GM19240 (cell line): ENCODE measurements around the gene TTC28.
A peak's percentile ranks its signal among the peaks of the same experiment; 100 is the strongest.

Source experiments
- DNase-seq: peaks from one replicate; pipeline ENCODE4 v3.0.0; 2011; ENCODE audit warnings: low spot score; ENCODE audit not compliant: insufficient read length

TTC28 gene

DNA sequence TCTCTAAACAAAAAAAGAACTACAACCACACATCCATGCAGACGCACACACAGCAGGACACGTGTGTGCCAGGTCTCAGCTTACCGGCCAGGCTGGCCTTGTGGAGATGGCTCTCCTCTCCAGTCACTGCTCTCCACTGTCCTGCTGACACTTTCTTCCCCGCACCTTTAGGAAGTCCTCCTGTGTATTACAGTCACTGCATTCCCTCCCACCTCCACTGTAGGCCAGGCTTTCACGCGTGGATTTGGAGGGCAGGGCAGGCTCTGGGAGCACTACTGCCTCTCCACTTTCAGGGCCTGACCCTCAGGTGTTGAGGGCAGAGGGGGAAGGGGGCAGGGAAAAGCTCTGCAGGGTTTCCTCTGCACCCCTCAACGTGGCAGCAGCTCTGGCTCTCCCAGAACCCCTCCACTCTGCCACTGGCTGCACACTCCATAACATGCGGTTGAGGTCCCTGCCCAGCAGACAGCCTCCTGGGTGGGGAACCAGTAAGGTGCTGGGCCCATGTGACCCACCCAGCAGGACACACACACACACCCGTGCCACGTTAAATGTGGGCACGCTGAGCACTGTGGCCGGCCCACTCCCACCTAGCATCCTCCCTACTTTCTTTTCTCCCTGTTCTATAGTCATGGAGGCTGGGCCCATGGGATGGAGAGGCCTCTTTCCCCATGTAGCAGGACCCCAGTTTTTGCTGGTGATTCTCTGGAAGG, 653.6 kb downstream of the TTC28 start:
- no peak for DNase-seq

DNA sequence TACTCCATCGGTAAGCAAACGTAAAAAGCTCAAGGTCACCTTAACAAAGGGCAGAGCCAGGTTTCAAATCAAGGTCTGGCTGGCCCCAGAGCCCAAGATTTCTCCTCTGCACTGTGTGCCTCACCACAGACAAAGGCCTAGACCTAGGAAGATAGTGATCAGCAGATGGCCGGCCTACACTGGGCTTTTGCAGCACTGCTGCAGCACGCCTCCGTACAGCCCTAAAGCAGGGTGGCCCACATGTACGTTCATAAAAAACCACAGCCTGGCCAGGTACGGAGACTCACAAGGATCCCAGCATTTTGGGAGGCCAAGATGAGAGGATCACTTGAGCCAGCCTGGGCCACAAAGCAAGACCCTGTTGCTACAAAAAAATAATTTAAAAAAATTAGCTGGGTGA, 654.3 kb downstream of the TTC28 start:
- no peak for DNase-seq

DNA sequence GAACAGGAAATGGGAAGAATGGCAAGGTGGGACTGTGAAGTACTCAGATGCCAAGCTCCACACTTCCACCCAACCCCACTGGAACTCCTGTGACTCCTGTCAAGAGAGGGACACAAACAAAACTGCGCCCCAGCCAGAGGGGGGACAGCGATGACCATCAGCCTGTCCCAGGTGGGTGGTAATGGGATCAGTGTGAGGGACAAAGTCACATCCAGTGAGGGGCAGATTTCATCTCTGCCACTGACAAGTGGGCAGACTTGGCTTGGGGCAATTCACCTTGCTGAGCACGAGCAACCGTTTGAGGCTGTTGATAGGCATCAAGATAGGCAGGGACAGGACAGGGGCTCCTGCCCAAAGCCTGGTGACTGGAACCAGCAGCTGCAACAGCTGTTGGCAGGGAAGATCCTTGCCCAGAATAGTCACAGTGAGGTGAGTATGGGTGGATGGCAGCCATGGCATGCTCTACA, 655.2 kb downstream of the TTC28 start:
- DNase-seq = no peak

DNA sequence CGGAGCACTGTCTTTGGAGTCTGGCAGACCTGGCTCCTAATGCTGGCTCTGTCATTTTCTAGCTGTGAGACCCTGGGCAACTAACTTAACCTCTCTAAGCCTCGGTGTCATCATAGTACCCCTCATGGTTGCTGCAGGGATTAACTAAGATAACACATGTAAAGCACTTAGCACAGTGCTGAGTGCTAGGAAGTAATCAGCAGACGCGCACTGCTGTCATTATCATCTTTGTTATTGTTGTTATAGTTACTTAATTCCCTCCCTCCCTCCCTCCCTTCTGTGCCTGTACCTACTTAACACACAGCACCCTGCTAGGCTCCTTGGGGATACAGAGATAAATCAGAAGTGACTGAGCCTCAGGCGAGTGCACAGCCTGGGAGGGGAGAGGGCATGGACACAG, 655.9 kb downstream of the TTC28 start:
- DNase-seq = no peak

DNA sequence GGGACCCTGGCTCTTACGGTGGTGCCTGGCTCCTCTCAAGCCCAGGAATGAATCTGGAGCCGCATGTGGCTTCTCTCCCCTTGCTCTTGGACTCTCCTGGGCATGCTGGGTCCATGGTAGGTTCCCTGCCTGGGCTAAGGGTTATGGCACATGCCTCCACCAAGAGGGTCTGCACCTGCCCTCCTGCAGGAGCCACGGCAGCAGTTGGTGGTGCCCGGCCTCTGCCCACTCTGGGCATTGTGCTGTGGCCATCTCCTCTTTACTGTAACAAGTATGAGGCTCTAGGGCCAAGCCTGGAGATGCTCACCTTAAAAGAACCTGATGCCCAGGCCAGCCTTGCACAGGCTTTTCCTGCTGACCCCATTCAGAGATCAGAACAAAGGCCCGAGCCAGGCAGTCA, 656.6 kb downstream of the TTC28 start:
- no peak for DNase-seq

DNA sequence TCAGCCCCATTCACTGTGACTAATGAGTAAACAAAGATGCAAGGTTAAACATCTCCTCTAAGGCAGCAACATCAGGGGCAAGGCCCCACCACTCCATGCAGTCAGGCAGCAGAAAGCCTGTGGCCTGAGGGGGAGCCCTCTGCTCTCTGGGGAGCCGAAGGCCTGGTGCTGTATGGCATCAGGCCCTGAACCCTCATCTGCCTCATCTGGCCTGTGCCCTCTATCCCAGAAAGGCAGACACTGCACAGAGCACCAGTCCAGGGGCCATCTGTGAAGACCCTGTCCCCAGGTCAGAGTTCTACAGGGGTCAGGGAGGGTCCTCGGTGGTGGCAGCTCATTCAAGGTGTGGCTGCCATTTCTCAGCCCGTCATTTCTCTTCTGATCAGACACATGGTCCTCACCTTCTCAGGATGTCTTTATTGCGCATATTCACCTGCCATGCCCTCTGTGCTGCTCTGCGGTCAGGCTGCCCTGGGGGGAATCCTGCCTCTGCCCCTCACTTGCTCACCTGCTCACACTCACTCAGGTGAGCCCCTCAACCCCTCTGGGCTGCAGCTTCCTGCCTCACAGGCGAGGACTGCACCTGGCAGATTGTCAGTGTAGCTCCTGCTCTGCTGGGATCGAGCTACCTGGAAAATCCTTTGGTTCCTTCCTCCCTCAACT, 657.5 kb downstream of the TTC28 start:
- DNase-seq = no peak

DNA sequence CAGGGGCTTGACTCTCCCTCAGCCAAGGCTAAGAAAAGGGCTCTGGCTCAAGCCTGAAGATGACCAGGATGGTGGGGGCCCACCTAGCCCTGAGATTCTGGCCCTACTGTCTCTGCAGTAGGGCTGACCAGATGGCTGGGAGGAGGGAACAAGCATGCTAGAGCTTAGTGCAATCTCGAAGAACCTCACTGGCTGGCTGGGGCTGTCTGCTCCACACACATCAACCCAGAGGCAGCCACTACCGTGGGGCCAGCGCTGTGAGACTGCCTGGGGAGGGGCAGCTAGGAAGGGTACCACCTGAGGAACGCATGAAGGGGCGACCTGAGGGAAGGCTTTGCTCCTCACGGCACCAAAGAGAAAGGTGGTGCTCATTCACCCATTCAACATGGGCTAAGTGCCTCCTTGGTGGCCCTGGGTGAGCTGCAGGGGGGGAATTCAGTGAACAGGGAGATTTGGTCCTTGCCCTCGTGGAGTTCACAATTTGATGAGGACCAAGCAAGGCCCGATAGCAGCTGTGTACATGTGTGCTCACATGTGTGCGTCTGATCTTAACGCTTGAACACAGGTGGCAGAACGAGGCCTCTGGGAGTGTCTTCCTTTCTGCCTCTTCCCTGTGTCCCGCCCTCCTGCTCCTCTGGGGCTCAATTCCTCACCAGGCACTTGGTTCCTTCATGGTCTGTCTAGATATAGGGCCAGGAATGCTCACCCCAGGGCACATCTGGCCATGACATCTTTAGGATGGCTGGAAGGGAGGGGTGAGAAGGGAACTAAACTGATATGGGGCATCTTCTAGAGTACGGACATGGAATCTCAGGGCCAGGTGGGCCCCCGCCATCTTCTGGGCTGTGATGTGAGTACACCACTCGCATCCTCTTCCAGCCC, 658.3 kb downstream of the TTC28 start:
- no peak for DNase-seq

DNA sequence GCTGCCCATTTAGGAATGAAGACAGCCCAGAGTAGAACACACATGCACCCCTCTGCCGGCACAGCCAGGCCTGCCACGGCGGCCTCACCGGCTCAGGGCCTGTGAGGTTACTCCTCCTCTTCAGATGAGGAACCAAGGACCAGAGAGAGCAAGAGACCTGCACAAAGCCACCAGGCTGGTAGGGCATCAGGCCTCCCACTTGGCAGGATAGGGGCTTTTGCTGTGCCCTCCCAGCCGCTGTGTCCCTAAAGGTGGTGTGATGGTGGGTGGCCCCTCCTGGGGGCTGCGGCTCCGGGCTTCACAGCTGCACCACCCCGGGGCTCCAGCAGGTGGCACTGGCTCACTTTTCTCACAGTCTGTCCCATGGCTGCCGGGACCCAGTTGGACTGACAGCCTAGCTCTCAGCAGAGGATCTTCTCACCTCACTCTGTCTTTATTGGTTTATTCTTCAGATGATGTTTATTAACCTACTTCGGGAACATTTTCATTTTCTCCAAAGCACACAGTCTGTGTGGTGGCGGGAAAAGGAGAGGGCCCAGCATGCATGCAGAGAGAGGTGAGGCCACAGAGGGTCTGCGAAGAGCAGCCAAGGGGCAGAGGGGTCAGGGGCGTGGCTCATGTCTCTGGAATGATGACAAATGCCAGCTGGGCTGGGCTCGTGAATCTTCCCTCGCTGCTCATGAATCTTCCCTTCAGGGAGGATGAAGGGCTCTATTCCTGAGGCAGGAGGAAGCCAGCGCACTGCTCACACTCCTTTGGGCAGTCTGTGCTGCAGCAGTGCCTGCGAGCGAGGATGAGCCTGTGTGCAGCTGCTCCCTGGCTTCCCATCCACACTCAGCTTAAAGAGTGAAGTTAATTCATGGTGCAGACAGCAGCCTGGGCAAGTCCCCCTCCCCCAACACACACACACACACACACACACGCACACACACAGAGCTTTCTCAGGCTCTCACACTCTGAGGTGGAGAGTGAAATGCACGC, 659.5 kb downstream of the TTC28 start:
- DNase-seq = peak; percentile 64

DNA sequence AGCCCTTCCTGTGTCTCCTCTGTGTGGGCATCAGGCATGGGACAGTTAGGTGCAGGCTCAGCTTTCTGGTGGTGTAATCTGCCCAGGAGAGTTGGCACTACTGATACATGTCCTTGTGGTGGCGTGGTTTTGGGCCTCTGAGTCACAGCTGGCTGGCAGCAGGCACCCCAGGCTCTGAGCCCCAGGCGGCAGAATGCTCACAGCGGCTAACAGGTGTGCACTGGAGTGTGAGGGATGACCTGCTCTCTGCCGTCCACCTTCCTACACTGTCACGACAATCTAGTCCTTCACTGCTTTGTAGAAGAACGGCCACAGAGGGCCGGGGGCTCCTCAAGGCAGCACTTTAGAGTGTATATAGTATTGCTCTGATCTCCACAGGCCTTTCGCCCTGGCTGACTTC, 660.3 kb downstream of the TTC28 start:
- DNase-seq = no peak

DNA sequence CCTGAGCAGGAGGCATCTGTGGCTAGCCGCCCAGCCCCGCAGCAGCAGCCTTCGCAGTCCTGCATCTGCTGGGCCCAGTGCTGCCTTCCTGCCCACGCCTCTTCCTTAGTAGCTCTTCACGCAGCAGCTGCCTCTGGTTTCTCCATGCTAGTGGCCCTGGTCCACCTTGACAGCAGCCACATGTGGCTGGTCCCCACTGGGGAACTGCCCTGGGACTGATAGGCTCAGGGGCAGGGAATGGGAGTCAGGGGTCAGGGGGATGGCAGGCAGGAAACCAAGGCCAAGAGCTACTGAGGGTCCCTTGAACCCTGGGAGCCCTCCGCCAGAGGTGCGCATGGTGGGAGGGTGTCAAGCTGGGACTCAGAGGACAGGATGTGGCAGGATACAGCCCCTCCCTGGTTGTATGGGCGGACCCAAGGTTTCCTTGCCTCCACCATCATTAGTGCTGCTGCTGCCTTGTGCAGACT, 661.1 kb downstream of the TTC28 start:
- DNase-seq = no peak

DNA sequence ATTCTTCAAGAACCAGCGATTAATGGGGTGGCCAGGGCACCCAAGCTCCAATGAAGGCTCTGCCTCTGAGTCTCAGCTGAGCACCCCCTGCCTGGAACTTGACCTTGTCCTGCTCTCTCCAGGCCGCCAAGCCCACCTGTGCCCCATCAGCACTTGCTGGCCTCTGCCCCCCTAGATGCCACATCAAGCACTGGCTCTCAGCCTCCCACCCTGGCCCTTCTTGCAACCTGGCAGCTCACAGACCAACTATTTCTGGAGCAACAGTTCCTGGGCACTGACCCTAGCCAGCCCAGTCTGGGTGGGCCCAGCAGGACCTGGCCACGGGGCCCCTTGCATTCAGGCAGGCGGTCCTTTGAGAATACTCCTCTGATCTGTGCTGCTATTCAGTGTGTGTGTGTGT, 661.8 kb downstream of the TTC28 start:
- DNase-seq = no peak

DNA sequence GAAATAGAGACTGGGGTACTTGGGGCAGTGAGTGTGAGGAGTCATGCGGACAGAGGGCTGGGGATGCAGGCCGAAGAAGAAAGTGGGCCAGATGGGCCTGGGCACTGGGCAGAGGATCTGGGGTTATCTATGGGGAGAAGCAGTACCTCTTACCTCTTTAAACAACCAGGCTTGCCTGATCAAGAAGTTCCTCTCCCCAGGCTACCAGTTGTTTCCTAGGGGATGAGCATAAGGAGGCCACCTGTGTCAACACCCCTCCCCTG, 662.2 kb downstream of the TTC28 start:
- no peak for DNase-seq

DNA sequence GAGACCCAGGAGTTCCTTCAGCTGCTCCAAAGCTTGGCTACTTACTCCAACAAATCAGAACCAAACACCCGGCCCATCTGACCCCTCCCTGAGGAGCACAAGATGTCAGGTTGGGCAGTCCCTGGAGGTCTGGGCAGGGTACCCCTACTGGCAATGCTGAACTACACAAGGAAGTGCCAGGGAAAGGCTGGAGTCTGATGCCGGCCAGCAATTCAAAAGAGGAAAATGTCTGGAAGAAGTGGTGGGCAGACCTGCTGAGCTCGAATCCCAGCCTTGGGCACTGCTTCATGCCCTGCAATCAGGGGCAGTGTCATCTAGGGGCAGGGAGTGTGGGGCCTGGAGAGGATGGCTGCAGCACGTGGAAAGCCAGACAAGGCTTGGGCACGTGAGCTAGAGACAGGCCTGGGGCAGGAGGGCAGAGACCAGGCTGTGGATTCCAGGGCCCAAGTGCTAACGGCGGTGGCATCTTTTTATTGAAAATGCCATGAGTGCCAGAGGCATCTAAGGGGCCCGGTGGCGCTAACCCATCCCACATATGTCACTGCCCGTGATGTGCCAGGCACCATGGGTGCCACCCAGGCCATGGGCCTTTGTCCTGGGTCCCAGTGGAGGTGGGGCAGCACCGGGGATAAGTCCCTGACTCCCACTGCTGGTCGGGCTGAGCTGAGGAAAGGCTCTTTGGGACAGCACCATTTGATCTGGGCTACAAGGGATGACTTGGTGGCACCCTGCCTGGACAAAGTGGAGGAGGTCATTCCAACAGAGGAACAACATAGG, 662.7 kb downstream of the TTC28 start:
- no peak for DNase-seq

DNA sequence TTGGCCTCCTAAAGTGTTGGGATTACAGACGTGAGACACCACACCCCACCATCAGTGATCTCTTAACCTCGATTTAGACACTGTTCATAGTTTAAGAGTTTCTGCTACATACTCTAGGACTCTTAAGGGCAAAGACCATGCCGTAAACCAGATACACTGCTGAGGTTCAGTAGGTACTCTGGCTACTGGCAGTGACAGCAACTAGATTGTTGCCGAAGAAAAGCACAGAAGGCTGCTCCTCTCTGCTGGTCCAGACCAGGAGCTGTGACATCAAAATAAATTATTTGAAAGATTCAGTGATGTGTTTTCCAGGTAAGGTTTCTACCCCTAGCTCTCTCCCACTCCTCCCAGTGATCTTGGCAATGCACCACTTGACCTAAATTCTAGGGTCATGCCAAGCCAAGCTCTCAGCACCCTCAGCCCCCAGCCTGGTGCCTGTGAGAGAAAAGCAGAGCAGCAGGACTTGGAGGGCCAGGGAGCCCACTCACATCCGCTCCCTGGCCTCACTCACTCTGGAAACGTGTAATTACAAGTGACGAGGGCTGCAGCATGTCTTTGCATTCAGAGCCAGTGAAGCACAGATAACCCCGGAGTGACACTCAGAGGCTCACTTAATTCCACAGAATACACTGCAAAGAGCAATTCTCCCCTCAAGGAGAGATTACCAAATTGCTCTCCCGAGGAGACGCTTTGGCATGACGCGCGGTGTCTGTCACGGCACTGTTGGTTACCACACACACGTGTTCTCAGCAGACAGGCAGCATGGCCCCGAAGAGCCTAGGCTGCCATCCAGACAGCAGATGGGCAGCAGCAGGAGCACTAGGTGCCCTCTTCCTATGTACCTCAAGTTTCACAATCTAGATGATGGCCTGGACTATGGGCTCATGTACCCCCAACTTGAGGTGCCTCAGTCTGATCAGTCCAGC, 663.7 kb downstream of the TTC28 start:
- no peak for DNase-seq

DNA sequence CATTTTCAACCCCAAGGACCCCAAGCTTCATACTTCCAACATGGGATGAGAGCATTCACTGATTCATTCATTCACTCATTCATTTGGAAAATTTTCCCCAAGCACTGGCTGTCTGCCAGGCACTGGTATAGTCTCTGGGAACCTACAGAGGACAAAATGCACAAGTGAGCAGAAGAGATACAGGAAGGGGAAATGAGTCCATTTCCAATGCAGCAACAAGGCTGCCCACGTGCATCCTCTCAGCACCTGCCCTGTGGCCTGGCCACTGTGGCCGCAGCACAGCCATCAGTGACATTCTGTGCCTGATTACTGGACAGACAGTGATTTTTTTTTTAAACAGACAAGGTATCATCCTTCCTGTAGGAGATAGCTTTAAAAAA, 664.6 kb downstream of the TTC28 start:
- DNase-seq = no peak

DNA sequence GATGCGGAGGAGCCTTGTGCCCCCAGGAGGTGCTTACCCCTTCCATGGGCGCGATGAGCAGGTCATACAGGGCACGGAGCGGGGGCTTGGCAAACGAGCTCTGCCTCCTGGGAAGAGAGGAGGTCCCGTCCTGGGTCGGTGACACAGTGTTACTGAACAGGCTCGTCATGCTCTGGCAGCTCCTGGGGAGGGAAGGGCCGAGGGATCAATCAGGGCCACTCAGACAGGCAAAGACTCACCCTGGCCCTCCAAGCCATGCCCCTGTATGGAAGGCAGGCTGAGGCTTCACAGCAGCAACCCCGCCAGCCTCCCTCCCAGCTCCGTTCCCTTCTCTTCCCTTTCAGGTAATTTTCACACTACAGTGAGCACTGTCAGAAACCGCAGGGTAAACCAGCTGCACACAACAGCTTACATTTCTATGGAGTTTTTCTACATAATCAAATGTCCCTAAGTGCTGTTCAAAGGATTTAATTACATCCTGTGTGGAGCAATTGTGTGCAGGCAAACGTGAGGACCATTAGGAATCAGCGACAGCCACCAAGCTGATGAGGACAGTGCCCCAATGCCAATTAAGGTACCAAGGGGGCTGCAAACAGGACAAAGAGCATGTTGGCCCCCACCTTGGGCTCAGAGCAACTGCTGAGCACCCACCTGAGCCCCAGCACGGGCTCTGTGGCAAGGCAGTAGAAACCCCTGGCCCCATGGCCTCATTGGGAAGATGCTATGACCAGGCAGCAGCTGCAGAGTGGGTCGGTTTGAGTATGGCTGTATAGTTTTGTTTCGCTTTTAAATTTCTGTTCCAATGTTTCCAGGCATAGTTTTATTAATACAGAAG, 665.2 kb downstream of the TTC28 start:
- no peak for DNase-seq

DNA sequence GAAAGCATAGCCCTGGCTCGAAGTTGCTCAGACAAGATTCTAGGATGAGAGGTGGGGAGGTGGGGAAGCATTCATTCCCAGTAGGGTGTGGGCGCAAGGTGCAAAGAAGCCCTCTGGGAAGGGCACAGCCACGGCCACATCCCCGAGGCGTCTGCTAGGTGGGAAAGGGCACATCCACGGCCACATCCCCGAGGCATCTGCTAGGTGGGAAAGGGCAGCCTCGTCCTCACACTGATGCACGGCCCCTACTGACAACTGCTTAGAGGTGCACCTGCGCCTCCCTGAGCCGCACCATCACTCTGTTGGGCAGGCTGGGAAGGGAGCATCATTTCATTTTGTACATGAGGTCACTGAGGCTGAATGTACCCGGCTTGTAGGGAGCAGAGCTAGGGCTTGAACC, 666.0 kb downstream of the TTC28 start:
- no peak for DNase-seq

DNA sequence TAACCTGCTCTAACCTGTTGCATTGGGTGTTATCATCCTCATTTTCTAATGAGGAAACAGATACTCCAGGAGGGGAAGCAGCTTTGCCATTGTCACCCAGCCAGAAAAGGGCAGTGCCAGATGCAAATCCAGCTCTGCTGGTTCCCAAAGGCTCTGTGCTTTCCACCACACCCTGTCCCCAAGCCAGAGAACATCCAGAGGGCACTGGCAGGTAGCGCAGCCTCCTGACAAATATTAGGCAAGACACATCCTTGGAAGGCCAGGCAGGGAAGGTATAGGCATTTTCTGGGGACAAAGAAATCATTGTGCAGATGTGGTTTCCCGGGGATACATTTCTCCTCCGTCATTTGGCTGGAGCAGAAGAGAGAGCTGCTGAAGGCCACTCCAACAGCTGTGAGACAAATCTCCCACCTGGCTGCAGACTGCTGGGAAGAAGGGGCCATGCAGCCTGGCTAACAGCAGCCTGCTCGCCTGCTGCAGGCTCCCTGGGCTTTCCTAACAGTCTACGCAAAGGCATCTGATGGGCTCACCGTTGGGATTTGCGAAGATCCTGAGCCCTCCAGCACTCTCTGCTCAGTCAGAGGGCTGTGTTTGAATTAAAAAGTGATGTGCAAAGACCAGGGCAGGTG, 666.7 kb downstream of the TTC28 start:
- DNase-seq = no peak
